GM12864 (cell line): Measurements from ENCODE around the gene CTPS1.
A peak's percentile ranks its signal among the peaks of the same experiment; 100 is the strongest.

Source experiments
- DNase-seq: peaks from one replicate; pipeline ENCODE4 v3.0.0-alpha.2; 2011; ENCODE audit warnings: low read depth
- H3K4me3 ChIP-seq: 2 replicates; pipeline ENCODE4 v1.5.1; 2011; ENCODE audit warnings: mild to moderate bottlenecking, low read depth, low read length, control low read depth
- TF ChIP-seq, protein P1 (sequence below): IDR thresholded peaks from 2 replicates; pipeline ENCODE4 v1.5.1; 2011; ENCODE audit warnings: low read depth, mild to moderate bottlenecking, moderate library complexity, low read length, control low read depth, inconsistent platforms; ENCODE audit errors: missing control alignments

Gene CTPS1

DNA sequence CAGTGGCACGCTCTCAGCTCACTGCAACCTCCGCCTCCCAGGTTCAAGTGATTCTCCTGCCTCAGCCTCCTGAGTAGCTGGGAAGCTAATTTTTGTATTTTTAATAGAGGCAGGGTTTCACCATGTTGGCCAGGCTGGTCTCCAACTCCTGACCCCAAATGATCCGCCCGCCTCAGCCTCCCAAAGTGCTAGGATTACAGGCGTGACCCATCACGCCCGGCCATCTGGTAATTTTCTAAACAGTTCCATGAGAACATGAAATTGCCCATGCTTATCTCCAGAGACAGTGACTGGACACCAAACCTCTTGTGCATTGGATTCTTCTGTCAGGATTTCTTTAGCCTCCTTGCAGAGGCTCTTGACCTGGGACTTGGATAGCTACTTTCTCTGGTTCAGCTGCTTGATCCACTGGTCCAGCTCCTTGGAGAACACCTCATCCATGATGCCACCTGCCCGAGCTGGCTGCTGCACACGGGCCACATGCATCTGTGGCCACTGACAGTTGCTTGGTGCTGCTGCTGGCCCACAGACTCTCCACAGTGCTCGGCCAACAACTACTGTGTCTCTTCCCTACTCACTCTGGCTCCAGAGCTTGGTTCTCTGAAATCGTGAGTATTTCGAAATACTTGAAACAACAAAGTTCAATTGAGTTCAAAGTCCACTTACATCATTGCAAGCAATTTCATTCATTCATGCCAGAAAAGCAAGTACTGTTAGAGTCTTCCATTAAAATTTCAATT lies 40.0 kb upstream of the CTPS1 start:
- H3K4me3 ChIP-seq, result no peak overlapping the region
- no peak for DNase-seq
- TF ChIP-seq, protein P1, sequence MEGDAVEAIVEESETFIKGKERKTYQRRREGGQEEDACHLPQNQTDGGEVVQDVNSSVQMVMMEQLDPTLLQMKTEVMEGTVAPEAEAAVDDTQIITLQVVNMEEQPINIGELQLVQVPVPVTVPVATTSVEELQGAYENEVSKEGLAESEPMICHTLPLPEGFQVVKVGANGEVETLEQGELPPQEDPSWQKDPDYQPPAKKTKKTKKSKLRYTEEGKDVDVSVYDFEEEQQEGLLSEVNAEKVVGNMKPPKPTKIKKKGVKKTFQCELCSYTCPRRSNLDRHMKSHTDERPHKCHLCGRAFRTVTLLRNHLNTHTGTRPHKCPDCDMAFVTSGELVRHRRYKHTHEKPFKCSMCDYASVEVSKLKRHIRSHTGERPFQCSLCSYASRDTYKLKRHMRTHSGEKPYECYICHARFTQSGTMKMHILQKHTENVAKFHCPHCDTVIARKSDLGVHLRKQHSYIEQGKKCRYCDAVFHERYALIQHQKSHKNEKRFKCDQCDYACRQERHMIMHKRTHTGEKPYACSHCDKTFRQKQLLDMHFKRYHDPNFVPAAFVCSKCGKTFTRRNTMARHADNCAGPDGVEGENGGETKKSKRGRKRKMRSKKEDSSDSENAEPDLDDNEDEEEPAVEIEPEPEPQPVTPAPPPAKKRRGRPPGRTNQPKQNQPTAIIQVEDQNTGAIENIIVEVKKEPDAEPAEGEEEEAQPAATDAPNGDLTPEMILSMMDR, result no peak

DNA sequence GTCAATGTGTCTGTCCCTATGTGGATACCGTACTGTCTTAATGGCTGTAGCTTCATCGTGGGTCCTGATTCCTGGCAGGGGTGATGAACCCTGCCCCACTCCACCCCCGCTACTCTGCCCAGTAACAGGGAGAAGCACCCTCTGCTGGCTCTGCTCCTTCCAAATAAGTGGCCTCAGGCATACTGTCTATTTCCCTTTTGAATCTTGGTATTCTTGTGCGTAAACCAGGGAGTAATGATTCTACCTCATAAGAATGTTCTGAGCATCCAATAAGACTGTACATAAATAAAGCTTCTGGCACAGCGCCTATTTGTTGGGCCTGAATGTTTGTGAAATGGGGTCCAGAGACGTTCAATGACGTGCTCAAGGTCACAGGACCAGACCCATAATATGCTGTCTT lies 35.2 kb upstream of the CTPS1 start:
- DNase-seq, result no peak
- no peak overlapping the region for H3K4me3 ChIP-seq
- TF ChIP-seq, protein P1, result no peak

DNA sequence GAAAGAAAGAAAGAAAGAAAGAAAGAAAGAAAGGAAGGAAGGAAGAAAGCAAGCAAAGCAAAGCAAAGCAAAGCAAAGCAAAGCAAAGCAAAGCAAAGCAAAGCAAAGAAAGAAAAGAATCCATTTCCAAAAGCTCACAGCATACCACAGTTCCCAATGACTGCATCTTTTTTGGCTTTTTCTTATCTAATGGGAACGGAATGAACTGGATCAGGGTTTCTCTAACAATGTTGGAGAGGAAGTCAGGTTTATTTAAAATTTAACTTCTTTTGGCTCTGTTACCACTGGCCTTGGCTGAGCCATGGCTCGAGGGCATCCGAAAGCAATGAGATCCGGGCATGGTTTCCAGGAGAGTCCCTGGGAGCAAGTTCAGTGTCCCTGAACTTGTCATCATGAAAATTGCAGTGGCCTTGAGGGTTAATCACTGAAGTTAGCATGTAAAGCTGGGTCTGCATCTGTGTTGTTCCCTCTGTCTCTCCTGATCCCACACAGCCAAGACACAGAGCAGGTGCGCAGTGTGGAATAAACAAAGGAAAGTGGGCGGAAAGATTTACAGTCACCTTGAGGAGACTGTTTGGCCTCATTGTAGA lies 34.6 kb upstream of the CTPS1 start:
- no peak for DNase-seq
- TF ChIP-seq, protein P1, result no peak
- H3K4me3 ChIP-seq, result no peak overlapping the region

DNA sequence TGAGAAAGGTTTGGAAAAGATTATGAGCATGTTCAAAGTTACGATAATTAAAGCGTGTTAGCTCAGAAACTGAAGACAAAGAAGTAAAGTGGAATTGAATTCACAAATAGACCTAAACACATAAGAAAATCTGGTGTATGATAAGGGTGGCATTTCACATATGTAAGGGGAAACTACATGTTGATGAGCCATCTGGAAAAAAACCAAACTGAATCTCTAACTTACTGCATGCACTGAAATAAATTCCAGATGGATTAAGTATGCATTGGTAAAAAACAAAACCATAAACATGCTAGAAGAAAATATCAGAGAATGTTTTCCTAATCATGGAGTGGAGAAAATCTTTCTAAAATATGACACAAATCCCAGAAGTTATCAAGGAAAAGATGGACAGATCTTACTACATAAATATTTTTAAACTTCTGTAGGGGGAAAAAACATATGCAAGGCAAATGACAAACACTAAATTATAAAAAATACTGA lies 34.0 kb upstream of the CTPS1 start:
- no peak for DNase-seq
- no peak overlapping the region for H3K4me3 ChIP-seq
- TF ChIP-seq, protein P1, result no peak

DNA sequence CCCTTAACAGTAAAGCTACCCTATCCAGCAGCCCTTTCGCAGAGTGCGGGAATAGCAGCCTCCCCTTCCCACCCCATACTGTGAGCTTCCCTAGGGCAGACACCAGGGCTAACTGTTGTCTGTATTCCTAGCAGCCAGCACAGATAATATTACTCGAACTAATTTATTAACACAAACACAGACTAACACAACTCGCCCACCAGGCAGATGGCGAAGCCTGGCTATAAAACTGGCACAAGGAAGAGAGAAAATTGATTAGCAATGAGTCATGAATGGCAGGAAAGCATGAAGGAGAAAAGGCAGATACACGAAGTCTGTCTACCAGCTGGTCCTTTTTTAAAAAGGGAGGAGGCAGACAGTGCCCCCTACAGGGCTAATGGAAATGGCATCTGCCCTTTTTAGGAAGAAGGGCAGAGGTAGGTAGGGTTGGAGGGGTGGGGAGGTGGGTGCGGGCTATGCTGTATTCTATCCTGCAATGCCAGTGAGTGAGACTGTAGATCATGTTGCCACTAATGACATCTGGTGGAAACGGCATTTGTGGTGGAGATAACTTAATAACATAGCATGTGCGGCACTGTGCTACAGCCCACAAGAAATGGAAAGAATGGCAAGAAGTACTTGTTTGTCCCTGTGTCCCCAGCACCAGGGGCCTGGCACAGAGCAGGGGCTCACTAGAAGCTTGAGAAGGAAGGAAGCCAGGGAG lies 30.6 kb upstream of the CTPS1 start:
- DNase-seq, result no peak
- TF ChIP-seq, protein P1, result peak; percentile 78
- no peak overlapping the region for H3K4me3 ChIP-seq

DNA sequence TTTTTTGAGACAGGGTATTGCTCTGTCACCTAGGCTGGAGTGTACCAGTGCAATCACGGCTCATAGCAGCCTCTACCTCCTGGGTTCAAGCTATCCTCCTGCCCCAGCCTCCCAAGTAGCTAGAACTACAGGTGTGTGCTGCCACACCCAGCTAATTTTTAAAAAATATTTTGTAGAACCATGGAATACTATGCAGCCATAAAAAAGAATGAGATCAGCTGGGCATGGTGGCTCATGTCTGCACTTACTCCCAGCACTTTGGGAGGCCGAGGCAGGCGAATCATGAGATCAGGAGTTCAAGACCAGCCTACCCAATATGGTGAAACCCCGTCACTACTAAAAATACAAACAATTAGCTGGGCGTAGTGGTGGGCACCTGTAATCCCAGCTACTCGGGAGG lies 29.9 kb upstream of the CTPS1 start:
- no peak for DNase-seq
- H3K4me3 ChIP-seq, result no peak overlapping the region
- TF ChIP-seq, protein P1, result no peak
